ENCODE data around the gene GTF2B. TPM values are rescaled to one million over a fixed set of nuclear protein-coding genes. Genes with fewer than 3 reads are reported as not detected.
"Not testable (repeated sequence)": the region's sequence is repeated elsewhere in the genome, so short reads cannot be mapped to it uniquely, and the experiment has no call there.

Gene GTF2B
- total RNA-seq, 4 donors from 2014 or later = 6.0 to 30.4 (median 22.1) TPM

GRCh38 chr1:88883156-88883555 is 8.2 kb downstream of the GTF2B start:
- peaks cover 0 to 34% (median 12%) of the 10 kb centered on the region in 4 donors for H3K36me3 ChIP-seq
- in situ Hi-C loops (cut with MboI; ENCODE audit: low pct_ligation_motif_present in 1 of 4, low pct_unique_long_range_greater_than_20kb in 1 of 4, low sequenced_read_pairs in 3 of 4) (loop anchor here in 1 of 4 donors (25.0 kb wide), 1 partner anchor 196 kb away; the partner anchor contains the start of gene PKN2), intact Hi-C loops (cut with DNase I; ENCODE audit: low total_unique reads) (loop anchor here (10.0 kb wide), 1 partner anchor 228 kb away; no protein-coding TSS in a partner anchor)
- no peaks in the 10 kb centered on the region for H3K4me1 ChIP-seq
- TF ChIP-seq POLR2A (IDR thresholded peaks at IDR 0.05) (no peak), POLR2AphosphoS5 (IDR thresholded peaks at IDR 0.05) (no peak), EP300 (IDR thresholded peaks at IDR 0.05; ENCODE audit: low read depth) (no peak), CTCF (IDR thresholded peaks at IDR 0.05) (no peak)
- H3K4me3 ChIP-seq = no peak overlapping the region
- no peak overlapping the region for H3K27ac ChIP-seq
- no peaks in the 10 kb centered on the region for H3K27me3 ChIP-seq
- WGBS, 2 donors (ENCODE audit: low coverage in 1 of 2) = 74 to 79% methylated on average over 3 of the region's 3 CpGs
- no peaks in the 10 kb centered on the region for H3K9me3 ChIP-seq
- DNase-seq = no peak

- not testable (repeated sequence) for H3K27ac ChIP-seq, H3K27me3 ChIP-seq, H3K9me3 ChIP-seq, H3K4me3 ChIP-seq, DNase-seq
- H3K4me1 ChIP-seq = peaks cover 0 to 21% (median 4%) of the 10 kb centered on the region in 4 donors
- peaks cover 0 to 17% (median 4%) of the 10 kb centered on the region in 4 donors for H3K36me3 ChIP-seq
- intact Hi-C loops (cut with DNase I; ENCODE audit: low total_unique reads) = loop anchor here (10.0 kb wide), 1 partner anchor 226 kb away; no protein-coding TSS in a partner anchor
- in situ Hi-C loops (cut with MboI; ENCODE audit: low pct_ligation_motif_present in 1 of 4, low pct_unique_long_range_greater_than_20kb in 1 of 4, low sequenced_read_pairs in 3 of 4) = loop anchor here in 1 of 4 donors (25.0 kb wide), 1 partner anchor 193 kb away; the partner anchor contains the start of gene PKN2
- WGBS, 2 donors (ENCODE audit: low coverage in 1 of 2) = 79% methylated on average over 4 to 8 of the region's 8 CpGs
These were observed 10.7 kb downstream of the GTF2B start for GRCh38 chr1:88880717-88881116.

GRCh38 chr1:88878731-88879130 is 12.6 kb downstream of the GTF2B start:
- intact Hi-C loops (cut with DNase I; ENCODE audit: low total_unique reads) = no loop called here
- H3K27ac ChIP-seq = no peak overlapping the region
- 64 to 92% methylated on average over 2 to 4 of the region's 4 CpGs for WGBS, 2 donors (ENCODE audit: low coverage in 1 of 2)

GRCh38 chr1:88877911-88878310 is 13.5 kb downstream of the GTF2B start:
- in situ Hi-C loops (cut with MboI; ENCODE audit: low pct_ligation_motif_present in 1 of 4, low pct_unique_long_range_greater_than_20kb in 1 of 4, low sequenced_read_pairs in 3 of 4) (loop anchor here in 2 of 4 donors (10.0 to 25.0 kb wide), 2 partner anchors 191 to 223 kb away; partner anchors contain the start of gene PKN2 (in 1 of the 2)), intact Hi-C loops (cut with DNase I; ENCODE audit: low total_unique reads) (no loop called here)
- H3K36me3 ChIP-seq = no peaks in the 10 kb centered on the region
- WGBS, 2 donors (ENCODE audit: low coverage in 1 of 2) = 70% methylated on average over 9 of the region's 9 CpGs; no CpG with 5 or more reads in 1 of the 2 donors
- H3K9me3 ChIP-seq = no peaks in the 10 kb centered on the region
- H3K4me1 ChIP-seq = peaks cover 0 to 27% (median 4%) of the 10 kb centered on the region in 4 donors
- no peak for DNase-seq
- no peaks in the 10 kb centered on the region for H3K27me3 ChIP-seq
- no peak overlapping the region for H3K27ac ChIP-seq
- no peak overlapping the region for H3K4me3 ChIP-seq
- TF ChIP-seq POLR2A (IDR thresholded peaks at IDR 0.05) (no peak), CTCF (IDR thresholded peaks at IDR 0.05) (no peak), POLR2AphosphoS5 (IDR thresholded peaks at IDR 0.05) (no peak), EP300 (IDR thresholded peaks at IDR 0.05; ENCODE audit: low read depth) (no peak)

More at GRCh38 chr1:88878731-88879130, 12.6 kb downstream of the GTF2B start:
- in situ Hi-C loops (cut with MboI; ENCODE audit: low pct_ligation_motif_present in 1 of 4, low pct_unique_long_range_greater_than_20kb in 1 of 4, low sequenced_read_pairs in 3 of 4) = loop anchor here in 2 of 4 donors (10.0 to 25.0 kb wide), 2 partner anchors 191 to 224 kb away; partner anchors contain the start of gene PKN2 (in 1 of the 2)
- Histone ChIP-seq H3K9me3 (no peaks in the 10 kb centered on the region), H3K4me1 (peaks cover 0 to 22% (median 4%) of the 10 kb centered on the region in 4 donors), H3K27me3 (no peaks in the 10 kb centered on the region), H3K36me3 (no peaks in the 10 kb centered on the region), H3K4me3 (no peak overlapping the region)
- TF ChIP-seq EP300 (IDR thresholded peaks at IDR 0.05; ENCODE audit: low read depth) = no peak
- no peak for TF ChIP-seq POLR2AphosphoS5 (IDR thresholded peaks at IDR 0.05)
- TF ChIP-seq CTCF (IDR thresholded peaks at IDR 0.05) = no peak
- TF ChIP-seq POLR2A (IDR thresholded peaks at IDR 0.05) = no peak
- DNase-seq = no peak

Data from transverse colon (tissue), 4 donors.